HCT116 (cell line): ENCODE data around the gene CACNA2D3. TPM values are rescaled to one million over a fixed set of nuclear protein-coding genes. Genes with fewer than 3 reads are reported as not detected.

ENCODE experiments used
- ATAC-seq: fragments of 200-7000 bp; cut with Tn5 transposase; 2 replicates; pipeline ENCODE4 v1.9.1; 2020; ENCODE audit warnings: mild to moderate bottlenecking, moderate library complexity
- BruUV-seq: library from RNA; stranded (reverse); fragments of 400-500 nt; replicated peaks from 2 replicates; lab custom pipeline; 2021; lab: Mats Ljungman, UMichigan
- CTCF ChIA-PET: fragments of 300-600 bp; sonication (Branson Sonifier 250); formaldehyde crosslinking; loops from one replicate; lab custom pipeline; 2021; ENCODE audit warnings: antibody characterized with exemption; lab: Charles Lee
- POLR2A ChIA-PET: fragments of 300-600, 350-600 bp; sonication (Branson Sonifier 250); formaldehyde crosslinking; loops from one replicate; lab custom pipeline; 2021; ENCODE audit warnings: antibody characterized with exemption; lab: Charles Lee
- RAD21 ChIA-PET, 2 experiments: fragments of 300-600 bp; sonication (Branson Sonifier 250); formaldehyde crosslinking; loops; one replicate each; lab custom pipeline; 2023; ENCODE audit warnings: low total read pairs in 2 of 2; ENCODE audit not compliant: uncharacterized antibody in 2 of 2, unreplicated experiment in 2 of 2, low non-redundant PET in 1 of 2; lab: Charles Lee
- DNase-seq: peaks from one replicate; pipeline ENCODE4 v3.0.0-alpha.2; 2010; ENCODE audit warnings: low read depth, low spot score
- H2AFZ ChIP-seq: fragments of 200-600 bp; shearing (Covaris generic), sonication (generic); 2 replicates; pipeline ENCODE4 v1.6.1; 2017; ENCODE audit warnings: low read depth, mixed run types, mixed read lengths, antibody characterized with exemption, low read length; ENCODE audit not compliant: poor library complexity, severe bottlenecking
- H3K27ac ChIP-seq: 2 replicates; pipeline ENCODE4 v1.5.1; 2012; ENCODE audit warnings: low read depth, low read length
- H3K27me3 ChIP-seq: fragments of 200-600 bp; sonication (generic); 2 replicates; pipeline ENCODE4 v1.6.1; 2016; ENCODE audit warnings: mixed run types, low read length, mixed read lengths; ENCODE audit not compliant: insufficient read depth
- H3K36me3 ChIP-seq, 2 experiments: fragments of 200-500 bp in 1 of 2; fragments of 200-600 bp in 1 of 2; sonication (Bioruptor generic) in 1 of 2; sonication (generic) in 1 of 2; 2 replicates each; pipeline versions ENCODE4 v1.5.1 to v1.6.1; 2014 to 2016; ENCODE audit warnings: low read length in 2 of 2, inconsistent platforms in 1 of 2, mixed read lengths in 1 of 2, mixed run types in 1 of 2; ENCODE audit not compliant: insufficient read depth in 2 of 2, control insufficient read depth in 1 of 2
- H3K4me1 ChIP-seq, 2 experiments: fragments of 200-600 bp in 1 of 2; sonication (generic) in 1 of 2; 2 replicates each; pipeline versions ENCODE4 v1.5.1 to v1.6.1; 2012 to 2017; ENCODE audit warnings: low read length in 2 of 2, inconsistent platforms in 1 of 2, mild to moderate bottlenecking in 1 of 2, mixed read lengths in 1 of 2, mixed run types in 1 of 2, moderate library complexity in 1 of 2; ENCODE audit not compliant: insufficient read depth in 2 of 2, control insufficient read depth in 1 of 2
- H3K4me2 ChIP-seq: fragments of 200-600 bp; sonication (generic); 2 replicates; pipeline ENCODE4 v1.6.1; 2017; ENCODE audit warnings: mixed run types, low read length, mixed read lengths
- H3K4me3 ChIP-seq, 2 experiments: fragments of 200-600 bp in 1 of 2; sonication (generic) in 1 of 2; replicated peaks in 1 of 2; 2 replicates each; pipeline ENCODE4 v1.5.1; 2011 to 2016; ENCODE audit warnings: low read length in 2 of 2, control low read depth in 1 of 2, low read depth in 1 of 2, mild to moderate bottlenecking in 1 of 2, mixed read lengths in 1 of 2, mixed run types in 1 of 2
- H3K79me2 ChIP-seq: fragments of 200-600 bp; sonication (generic); 2 replicates; pipeline ENCODE4 v1.6.1; 2017; ENCODE audit warnings: mild to moderate bottlenecking, mixed run types, low read length, moderate library complexity, mixed read lengths; ENCODE audit not compliant: insufficient read depth
- H3K9ac ChIP-seq: fragments of 200-600 bp; sonication (generic); 2 replicates; pipeline ENCODE4 v1.6.1; 2016; ENCODE audit warnings: low read length, mixed read lengths
- H3K9me2 ChIP-seq: fragments of 200-600 bp; sonication (generic), shearing (Covaris generic); 2 replicates; pipeline ENCODE4 v1.6.1; 2017; ENCODE audit warnings: mixed run types, mild to moderate bottlenecking, moderate library complexity; ENCODE audit not compliant: insufficient read depth
- H3K9me3 ChIP-seq, 2 experiments: fragments of 200-500 bp in 1 of 2; fragments of 200-600 bp in 1 of 2; sonication (Bioruptor generic) in 1 of 2; sonication (generic) in 1 of 2; 2 replicates each; pipeline ENCODE4 v1.6.1; 2014 to 2017; ENCODE audit warnings: low read length in 2 of 2, mixed read lengths in 2 of 2, inconsistent platforms in 1 of 2, low read depth in 1 of 2, mild to moderate bottlenecking in 1 of 2, mixed run types in 1 of 2, moderate library complexity in 1 of 2; ENCODE audit not compliant: control insufficient read depth in 1 of 2, insufficient read depth in 1 of 2
- H4K20me1 ChIP-seq: fragments of 200-600 bp; sonication (generic), shearing (Covaris generic); 2 replicates; pipeline ENCODE4 v1.6.1; 2017; ENCODE audit warnings: mixed run types, mild to moderate bottlenecking, moderate library complexity; ENCODE audit not compliant: insufficient read depth
- FOSL1 ChIP-seq: IDR thresholded peaks from 2 replicates; pipeline ENCODE4 v1.6.1; 2012; ENCODE audit warnings: low read depth
- JUND ChIP-seq: IDR thresholded peaks from 2 replicates; pipeline ENCODE4 v1.6.1; 2012
- POLR2A ChIP-seq: IDR thresholded peaks from 2 replicates; pipeline ENCODE4 v1.7.0; 2011; ENCODE audit warnings: borderline replicate concordance; ENCODE audit not compliant: insufficient read depth, insufficient read length; ENCODE audit errors: extremely low read depth
- RAD21 ChIP-seq: IDR thresholded peaks from 2 replicates; pipeline ENCODE4 v1.6.1; 2012; ENCODE audit warnings: low read depth, mild to moderate bottlenecking
- SIN3A ChIP-seq: IDR thresholded peaks from 2 replicates; pipeline ENCODE4 v1.6.1; 2012; ENCODE audit warnings: low read depth
- intact Hi-C: fragments of 100-400 bp; cut with micrococcal nuclease; formaldehyde crosslinking; loops from 2 replicates; pipeline ENCODE4 v1.10.0; 2022
- total RNA-seq: library from RNA; stranded (reverse); gene quantifications from one replicate; pipeline ENCODE4 v1.2.1, GENCODE V29; 2021; ENCODE audit not compliant: unreplicated experiment
- TF ChIP-seq, protein P1 (sequence below): IDR thresholded peaks from 2 replicates; pipeline ENCODE4 v1.6.1; 2011; ENCODE audit warnings: mild to moderate bottlenecking, low read length, moderate library complexity; ENCODE audit not compliant: insufficient replicate concordance; ENCODE audit errors: extremely low read depth
- TF ChIP-seq, protein P2 (sequence below): IDR thresholded peaks from 2 replicates; pipeline ENCODE4 v1.6.1; 2012
- TF ChIP-seq, protein P3 (sequence below): IDR thresholded peaks from 2 replicates; pipeline ENCODE4 v1.6.1; 2012

The CACNA2D3 gene
- total RNA-seq, 1 experiment from 2014 or later, result 0.20 TPM

DNA sequence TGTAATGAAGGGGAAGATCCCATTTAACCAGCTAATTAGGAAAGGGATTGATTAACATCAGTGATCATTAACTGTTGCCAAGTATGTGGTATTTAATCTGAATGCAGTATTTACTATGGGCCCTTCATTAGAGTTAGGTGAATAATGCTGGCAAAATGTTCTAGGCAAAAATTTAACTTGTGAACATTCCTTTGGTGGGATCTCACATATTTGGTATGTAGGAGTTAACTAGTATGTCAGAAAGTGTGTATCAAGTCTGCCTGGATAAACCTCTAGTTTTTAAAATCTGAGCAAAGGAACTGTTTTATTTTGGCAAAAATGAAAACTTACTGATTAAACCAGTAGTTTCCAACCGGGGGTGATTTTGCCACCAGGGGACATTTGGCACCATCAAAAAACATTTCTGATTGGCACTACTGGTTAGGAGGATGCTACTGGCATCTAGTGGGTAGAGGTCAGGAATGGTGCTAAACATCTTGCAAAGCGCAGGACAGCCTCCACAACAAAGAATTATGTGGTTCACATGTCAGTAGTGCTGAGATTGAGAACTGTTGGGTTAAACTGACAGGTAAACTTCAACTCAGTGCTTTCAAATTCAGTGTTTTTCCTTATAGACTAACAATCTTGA lies 783.0 kb downstream of the CACNA2D3 start:
- TF ChIP-seq, protein P1, sequence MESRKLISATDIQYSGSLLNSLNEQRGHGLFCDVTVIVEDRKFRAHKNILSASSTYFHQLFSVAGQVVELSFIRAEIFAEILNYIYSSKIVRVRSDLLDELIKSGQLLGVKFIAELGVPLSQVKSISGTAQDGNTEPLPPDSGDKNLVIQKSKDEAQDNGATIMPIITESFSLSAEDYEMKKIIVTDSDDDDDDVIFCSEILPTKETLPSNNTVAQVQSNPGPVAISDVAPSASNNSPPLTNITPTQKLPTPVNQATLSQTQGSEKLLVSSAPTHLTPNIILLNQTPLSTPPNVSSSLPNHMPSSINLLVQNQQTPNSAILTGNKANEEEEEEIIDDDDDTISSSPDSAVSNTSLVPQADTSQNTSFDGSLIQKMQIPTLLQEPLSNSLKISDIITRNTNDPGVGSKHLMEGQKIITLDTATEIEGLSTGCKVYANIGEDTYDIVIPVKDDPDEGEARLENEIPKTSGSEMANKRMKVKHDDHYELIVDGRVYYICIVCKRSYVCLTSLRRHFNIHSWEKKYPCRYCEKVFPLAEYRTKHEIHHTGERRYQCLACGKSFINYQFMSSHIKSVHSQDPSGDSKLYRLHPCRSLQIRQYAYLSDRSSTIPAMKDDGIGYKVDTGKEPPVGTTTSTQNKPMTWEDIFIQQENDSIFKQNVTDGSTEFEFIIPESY, result no peak
- TF ChIP-seq, protein P2, sequence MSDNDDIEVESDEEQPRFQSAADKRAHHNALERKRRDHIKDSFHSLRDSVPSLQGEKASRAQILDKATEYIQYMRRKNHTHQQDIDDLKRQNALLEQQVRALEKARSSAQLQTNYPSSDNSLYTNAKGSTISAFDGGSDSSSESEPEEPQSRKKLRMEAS, result no peak
- TF ChIP-seq FOSL1 (no peak), SIN3A (no peak), POLR2A (no peak), JUND (no peak), RAD21 (no peak)
- TF ChIP-seq, protein P3, sequence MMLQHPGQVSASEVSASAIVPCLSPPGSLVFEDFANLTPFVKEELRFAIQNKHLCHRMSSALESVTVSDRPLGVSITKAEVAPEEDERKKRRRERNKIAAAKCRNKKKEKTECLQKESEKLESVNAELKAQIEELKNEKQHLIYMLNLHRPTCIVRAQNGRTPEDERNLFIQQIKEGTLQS, result no peak
- ATAC-seq (no peak), DNase-seq (no peak)
- Histone ChIP-seq H3K36me3 (no peaks in the 10 kb centered on the region), H4K20me1 (no peaks in the 10 kb centered on the region), H3K9ac (no peak overlapping the region), H3K4me3 (no peak overlapping the region), H3K9me2 (no peaks in the 10 kb centered on the region), H3K27ac (no peak overlapping the region), H2AFZ (no peak overlapping the region), H3K9me3 (peaks cover 0 to 5% of the 10 kb centered on the region in 2 experiments; a peak in 2 of 4 replicates), H3K27me3 (no peaks in the 10 kb centered on the region), H3K4me2 (no peak overlapping the region), H3K4me1 (no peaks in the 10 kb centered on the region), H3K79me2 (no peaks in the 10 kb centered on the region)
- intact Hi-C loops, result no loop called here
- no TSS peak for BruUV-seq
- ChIA-PET POLR2A (no interaction called here), CTCF (no interaction called here), RAD21 (no interaction called here)
